Activated gamma-delta T cell (primary cell): ENCODE data around the gene APH1B.
"Not testable (repeated sequence)": the region's sequence is repeated elsewhere in the genome, so short reads cannot be mapped to it uniquely, and the experiment has no call there.

Source experiments
- DNase-seq: peaks from one replicate; lab custom pipeline; 2025; lab: John Stamatoyannopoulos, UW

The APH1B gene

DNA sequence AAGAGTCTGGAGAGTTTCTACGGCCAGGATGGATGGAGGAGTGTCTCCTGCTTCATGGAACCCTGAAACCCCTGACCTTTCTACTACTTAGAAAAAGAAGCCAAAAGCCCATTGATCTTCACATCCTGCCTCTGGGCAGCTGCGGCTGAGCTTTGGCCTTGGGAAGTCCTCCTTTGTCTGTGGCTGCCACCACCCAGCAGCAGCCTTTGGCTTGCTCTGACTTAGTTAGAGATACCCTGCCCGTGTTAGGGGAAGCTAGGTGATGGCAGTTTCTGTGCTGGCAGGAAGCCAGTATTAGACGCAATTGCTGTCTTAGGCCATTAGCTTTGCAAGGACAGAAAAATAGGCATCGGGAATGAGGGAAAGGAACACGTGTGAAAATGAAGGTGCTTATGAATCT is 18.8 kb downstream of the APH1B start:
- DNase-seq: no peak

DNA sequence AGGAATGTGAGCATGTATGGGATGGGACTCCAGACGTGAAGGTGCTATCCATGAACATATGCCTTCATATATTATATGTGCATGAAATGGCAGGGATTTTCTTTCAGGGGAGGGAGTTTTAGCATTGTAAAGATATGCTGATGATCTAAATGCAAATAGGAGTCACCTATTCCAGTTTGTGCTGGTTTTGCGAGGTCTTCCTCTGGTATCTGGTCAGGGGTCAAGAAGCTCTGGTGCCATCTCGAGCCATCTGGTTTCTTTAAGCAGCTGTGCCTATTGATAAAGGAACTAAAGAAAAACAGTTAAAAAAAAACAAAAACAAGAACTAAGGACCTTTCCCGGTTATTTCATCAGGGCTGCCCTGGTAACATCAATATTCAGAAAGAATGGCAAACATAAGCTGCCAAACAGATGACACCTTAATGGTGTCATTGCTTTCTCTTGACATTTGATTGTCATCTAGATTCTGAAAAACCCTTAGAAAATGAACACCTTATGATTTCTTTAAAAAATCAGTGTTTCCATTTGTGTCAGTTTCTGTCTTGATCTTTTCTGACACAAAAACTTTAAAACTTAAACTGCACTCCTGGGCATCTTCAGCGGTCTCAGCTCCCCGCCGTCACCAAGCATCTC is 22.7 kb downstream of the APH1B start:
- DNase-seq: no peak

DNA sequence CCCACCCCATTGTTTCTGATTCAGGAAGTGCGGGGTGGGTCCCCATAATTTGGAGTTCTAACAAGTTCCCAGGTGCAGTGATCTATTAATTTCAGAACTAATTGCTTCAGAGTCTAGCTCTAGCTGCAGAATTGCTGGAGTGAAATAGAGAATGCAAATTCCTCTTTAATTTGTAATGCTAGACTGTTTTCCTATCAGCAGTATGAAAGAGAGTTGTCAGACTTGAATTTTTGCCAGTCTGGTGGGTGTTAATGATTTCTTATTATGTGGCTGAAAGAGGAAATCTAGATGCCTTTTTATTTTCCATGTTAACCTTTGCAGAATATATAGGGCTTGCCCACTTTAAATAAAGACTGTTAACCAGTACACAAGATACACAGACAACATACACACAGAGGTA is 23.7 kb downstream of the APH1B start:
- no peak for DNase-seq

DNA sequence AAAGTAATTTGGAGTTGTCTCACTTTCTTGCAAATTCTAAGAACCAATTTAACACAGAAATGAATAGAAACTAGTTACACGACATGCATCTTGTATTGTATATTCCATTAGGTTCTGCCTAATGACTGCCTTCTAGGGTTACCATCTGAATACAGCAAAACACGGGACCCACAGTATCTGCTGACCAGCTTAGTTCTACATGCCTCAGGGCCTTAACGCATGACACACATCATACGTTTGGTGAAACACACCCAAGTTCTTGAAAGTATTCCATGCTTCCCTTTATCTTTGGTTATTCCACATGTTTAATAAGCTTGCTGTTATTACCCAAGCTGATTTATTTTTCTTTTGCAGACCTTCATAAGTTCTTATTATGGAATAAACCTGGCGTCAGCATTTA is 27.9 kb downstream of the APH1B start:
- DNase-seq: no peak

DNA sequence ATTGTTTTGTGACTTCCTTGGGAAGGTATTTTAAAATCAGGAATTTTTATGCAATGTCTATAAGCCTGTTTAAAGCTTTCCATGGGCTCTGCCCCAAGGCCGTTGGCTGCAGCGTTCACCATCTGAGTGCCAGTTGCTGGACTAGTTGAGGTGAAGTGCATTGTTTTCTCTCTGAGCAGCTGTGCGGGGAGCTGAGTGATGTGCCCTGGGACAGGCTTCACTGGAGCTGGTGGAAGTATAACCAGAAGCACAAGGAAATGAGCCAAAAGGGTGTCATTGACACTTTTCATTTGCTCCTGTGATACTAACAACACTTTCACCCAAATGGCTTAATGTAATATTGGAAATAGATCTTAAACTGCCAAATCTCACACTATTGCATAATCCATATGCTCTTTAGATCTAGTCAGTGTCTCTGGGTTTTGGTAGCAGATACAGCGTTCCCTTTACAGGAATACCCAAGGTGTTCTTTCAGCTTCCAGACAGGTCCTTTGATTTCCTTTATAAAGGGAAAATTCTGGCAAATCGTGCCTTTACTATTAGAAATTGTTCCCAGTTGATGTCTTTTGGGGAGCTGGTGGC is 29.2 kb downstream of the APH1B start:
- no peak for DNase-seq

DNA sequence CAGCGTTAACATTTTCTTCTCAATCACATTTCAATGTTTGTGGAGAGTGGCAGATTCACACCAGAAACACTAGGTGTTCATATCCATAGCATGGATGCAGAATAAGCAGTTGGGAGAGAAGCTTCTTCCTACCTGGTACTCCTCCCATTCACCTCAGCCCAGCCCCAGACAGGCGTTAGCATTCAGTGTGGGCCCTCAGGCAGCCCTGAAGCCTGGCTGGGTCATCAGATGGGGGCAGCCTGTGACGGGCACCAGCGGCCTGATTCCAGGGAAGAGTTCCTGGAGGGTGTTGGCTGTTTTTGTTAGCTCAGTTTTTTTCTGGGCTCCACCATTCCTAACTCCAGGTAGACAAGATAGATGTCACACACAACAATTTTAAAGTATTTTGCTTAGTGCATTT is 31.1 kb downstream of the APH1B start:
- DNase-seq: no peak

DNA sequence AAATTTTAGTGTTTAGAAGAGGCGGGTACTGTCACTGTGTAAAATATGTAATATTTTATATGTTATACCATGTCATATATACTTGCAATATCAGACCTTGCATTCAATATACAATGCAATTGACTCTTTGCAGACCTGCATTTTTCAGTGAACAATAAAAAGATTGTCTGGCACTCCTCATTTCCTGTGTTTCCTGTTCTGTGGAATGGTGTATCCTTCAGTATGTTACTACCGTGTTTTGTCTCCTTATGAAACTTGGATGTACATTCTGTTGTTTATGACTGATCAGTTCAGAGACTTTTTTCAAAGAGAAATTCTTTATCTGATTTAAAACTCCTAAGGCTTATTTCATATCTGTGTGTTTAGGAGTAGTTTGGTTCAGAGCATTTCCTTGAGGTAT is 31.5 kb downstream of the APH1B start:
- no peak for DNase-seq

DNA sequence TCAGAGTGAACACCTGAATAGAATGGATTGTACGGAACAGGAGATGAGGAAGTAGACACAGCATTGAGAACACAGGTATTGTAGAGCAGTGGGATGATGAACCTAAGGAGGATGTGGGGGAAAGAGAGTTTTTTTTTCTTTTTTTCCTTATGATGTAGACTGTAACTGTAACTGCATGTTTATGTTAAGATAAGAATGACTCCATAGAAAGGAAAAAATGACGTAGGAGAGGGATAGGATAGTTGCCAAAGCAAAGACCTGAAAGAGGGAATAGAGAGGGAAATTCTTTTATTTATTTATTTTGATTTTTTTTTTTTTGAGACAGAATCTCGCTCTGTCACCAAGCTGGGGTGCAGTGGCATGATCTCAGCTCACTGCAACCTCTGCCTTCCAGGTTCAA is 33.2 kb downstream of the APH1B start:
- DNase-seq: no peak

DNA sequence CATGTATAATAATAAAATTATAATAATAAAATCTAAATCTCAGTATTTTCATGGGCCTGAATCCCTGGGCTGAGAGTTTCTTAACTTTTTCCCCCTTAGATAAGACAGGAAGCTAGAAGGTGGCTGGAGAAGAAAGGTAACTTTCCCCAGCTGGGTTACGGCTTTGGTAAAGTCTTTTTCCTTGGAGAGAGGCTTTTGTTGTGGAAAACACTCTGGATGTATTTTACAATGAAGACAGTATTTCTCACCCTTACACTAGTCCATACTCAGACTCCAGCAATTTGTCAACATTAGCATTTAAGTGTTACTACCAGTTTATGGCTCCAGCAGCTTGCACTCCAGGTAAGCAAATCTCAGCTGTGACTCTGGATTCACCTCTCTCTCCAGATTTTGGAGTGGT is 34.9 kb downstream of the APH1B start:
- DNase-seq: no peak

DNA sequence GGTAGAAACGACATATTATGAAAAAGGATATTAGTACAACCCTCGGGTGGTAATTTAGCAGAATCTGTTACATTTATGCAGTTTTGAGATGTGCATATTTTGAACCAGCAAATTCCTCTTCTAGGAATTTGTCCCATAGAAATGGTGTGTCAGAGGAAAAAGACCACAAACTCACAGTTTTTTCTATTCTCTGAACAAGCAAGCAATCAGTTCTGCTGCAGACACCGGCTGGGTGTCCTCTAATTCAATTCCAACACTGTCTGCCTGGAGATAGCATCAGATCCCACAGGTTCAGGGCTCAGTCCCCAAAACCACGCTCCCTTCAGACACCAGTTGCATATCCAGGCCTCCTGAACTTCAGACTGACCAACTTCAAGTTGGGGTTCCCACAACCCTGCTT is 36.4 kb downstream of the APH1B start:
- DNase-seq: no peak

DNA sequence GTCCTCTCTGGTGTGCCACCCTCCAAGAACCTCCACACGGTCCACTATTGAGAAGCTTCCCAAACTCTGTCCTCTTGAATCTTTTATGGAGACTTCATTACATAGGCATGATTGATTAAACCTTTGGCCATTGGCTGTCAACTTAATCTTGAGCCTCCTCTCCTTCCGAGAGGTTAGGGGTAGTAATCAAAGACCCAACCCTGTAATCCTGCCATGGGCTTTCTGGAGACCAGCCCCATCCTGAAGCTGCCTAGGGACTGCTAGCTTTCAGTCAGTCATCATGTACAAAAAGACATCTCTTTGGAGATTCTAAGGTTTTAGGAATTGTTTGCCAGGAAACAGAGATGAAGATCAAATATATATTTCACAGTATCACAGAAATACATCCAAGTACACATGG is 37.0 kb downstream of the APH1B start:
- no peak for DNase-seq

DNA sequence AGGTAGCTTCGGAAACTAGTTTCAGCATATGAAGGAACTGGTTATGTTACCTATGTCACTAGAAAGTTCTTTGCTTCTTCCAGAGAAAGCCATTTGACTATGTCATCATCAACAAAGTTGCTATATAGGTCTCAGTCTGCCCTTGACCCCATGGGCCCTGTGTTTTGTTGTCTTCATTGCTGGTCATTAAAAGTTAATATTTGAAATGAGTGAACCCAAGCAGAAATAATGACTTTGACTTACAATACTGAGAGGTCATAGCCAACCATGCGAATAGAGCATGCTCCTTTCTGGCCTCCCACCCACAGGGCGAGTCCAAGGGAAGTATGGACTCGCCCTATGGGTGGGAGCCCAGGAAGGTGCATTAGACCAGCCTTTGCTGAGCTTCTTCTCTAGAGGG is 40.9 kb downstream of the APH1B start:
- DNase-seq: no peak

DNA sequence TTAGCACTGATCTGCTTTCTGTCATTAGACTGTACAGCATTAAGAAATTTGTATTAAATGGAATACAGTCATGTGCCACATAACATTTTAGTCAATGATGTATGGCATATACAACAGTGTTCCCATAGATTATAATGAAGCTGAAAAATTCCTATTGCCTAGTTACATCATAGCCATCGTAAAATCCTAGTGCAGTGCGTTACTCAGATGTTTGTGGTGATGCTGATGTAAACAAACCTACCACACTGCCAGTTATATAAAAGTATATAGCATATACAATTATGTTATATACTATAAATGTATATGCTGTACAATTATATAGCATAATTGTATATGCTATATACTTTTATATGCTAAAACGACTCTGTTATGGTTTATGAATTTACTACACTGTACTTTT is 41.7 kb downstream of the APH1B start:
- no peak for DNase-seq

DNA sequence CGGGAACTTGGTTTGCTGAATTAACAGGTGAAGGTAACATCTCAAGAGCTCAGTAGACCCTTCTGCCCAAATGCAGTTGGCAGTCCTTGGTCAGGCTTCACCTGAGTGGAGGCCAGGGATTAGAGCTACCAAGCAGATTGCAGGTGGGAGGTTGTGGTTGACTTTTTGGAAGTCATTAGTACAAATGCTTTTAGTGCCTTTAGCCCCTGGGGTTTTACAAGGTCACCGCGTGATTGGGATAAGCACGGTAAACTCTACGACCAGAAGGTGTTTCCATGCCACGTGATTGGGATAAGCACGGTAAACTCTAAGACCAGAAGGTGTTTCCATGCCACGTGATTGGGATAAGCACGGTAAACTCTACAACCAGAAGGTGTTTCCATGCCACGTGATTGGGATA is 43.0 kb downstream of the APH1B start:
- DNase-seq: not testable (repeated sequence)

DNA sequence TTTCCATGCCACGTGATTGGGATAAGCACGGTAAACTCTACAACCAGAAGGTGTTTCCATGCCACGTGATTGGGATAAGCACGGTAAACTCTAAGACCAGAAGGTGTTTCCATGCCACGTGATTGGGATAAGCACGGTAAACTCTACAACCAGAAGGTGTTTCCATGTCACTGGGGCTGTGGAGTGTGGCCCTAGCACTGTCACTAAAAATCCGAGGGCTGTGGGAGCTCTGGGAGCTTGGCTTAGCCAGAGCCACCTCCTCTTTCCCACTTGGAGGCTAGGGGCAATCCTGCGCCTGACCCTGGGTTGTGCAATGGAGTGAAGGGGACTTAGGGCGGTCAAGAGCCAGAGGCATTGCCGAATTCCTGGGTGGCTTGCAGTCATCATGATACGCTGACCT is 43.6 kb downstream of the APH1B start:
- DNase-seq: not testable (repeated sequence)

DNA sequence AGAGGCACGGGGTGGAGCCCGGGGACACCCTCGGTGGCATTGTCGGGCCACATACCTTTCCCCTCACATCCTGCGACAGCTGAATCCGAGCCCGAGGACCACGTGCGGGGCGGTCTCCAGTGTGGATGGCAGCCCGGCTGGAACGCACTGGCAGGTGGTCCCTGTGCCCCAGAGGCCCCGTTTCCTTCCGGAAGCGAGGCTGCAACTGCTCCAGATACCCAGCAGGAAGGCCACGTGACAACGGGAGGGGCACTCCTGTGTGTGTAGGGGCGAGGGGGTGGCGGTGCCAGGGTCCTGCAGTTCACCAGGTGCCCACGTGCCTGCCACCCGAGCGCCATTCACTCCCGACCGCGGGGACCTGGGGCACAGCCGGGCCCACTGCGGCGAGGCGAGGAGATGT is 44.1 kb downstream of the APH1B start:
- no peak for DNase-seq

DNA sequence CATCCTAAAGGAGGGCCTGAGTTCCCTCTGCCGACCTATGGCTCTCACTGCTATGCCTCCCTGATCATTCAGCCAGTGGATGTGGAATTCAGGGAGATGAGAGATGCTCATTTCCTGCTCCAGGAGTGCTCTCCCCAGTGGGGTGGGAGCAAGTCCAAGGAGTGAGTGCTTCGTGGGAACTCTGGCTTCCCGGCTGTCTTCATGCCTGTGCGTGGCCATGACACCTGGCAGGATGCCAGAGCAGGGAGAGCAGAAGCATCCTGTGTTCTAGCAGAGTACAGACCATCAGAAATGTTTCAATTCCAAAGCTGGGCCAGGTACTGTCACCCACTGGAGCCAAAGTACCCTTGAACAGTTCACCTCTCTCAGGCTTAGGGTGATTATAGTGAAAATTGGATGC is 45.1 kb downstream of the APH1B start:
- DNase-seq: no peak

DNA sequence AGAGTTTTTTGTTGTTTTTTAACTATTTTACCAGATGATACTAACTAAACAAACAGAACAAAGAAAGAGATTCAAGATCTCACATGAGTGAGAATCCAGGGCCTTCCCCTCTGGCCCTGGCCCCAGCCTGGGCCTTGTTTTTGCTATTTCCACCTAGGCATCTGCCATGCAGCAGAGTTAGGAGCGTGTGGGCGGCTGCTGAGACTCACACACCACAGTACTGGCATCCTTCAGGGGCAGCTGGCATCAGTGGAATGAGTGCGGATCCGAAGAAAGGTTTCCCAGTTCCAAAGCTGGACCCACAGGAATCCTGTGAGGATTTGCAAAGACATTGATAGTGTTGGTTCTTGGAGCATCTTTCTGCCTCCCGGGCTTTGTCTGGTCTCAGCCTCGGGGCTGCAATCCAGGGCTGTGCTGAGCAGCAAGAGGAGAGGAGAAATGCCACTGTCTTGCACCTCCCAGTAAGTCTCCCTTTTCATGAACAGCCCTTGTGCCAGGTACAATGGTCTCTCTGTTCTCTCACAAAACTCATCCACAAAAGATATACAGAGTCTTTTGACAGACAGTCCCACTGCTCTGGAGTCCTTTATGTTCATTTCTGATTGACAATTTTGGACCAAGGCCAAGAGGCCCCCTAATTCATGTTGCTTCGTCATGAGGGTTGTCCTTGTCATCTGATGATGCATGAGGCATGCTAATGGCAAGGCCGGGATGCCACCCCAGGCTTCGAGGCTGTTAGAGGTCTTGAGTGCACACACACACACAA is 46.6 kb downstream of the APH1B start:
- no peak for DNase-seq

DNA sequence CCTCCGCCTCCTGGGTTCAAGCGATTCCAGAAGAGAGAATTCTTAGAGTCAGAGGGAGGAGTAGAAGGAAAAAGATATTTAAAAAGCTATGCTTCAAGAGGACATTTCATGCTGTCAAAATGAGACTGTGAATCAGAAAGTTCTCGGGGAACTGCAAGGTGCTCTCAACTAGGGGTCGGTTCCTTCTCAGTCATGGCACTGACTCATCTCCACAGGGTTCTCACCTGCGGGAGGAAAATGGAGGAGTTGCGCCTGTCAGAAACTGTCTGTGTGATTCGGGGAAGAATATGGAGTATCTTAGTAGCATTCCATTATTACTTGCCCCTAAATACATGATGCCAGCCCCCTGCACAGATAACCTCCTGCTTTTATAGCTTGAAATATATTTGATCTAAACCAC is 47.4 kb downstream of the APH1B start:
- no peak for DNase-seq

DNA sequence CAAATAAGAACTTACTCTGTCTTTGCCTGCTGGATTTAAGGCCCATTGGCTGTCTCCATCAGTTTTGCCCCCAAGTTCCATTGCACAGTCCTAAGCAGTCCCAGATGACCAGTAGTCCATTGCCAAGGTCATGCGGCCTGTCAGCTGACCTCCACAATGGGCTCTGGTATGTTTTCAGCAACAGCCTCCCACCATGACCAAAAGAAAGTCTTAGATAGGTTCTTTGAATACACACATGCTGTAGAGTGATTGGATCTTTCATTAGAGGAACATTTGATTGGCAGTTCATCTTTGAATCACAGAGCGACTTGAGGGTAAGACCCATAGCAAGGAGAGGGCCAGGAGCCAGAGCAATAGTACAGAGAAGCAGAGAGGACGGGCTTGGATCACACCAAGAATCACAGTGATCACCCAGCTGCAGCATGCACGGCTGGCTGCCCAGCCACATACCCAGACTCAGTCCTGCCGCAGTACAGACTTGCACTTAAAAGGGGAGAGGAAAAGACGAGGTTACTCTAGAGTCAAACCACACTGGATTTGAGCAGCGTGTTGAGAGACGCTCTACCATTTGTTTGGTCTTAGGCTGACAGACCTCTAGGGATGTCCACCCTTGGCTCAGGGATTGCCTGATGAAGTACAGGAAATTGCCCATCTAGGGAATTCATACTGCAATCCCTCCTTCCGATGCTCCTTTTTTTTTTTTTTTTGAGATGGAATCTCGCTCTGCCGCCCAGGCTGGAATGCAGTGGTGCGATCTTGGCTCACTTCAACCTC is 50.4 kb downstream of the APH1B start:
- no peak for DNase-seq

DNA sequence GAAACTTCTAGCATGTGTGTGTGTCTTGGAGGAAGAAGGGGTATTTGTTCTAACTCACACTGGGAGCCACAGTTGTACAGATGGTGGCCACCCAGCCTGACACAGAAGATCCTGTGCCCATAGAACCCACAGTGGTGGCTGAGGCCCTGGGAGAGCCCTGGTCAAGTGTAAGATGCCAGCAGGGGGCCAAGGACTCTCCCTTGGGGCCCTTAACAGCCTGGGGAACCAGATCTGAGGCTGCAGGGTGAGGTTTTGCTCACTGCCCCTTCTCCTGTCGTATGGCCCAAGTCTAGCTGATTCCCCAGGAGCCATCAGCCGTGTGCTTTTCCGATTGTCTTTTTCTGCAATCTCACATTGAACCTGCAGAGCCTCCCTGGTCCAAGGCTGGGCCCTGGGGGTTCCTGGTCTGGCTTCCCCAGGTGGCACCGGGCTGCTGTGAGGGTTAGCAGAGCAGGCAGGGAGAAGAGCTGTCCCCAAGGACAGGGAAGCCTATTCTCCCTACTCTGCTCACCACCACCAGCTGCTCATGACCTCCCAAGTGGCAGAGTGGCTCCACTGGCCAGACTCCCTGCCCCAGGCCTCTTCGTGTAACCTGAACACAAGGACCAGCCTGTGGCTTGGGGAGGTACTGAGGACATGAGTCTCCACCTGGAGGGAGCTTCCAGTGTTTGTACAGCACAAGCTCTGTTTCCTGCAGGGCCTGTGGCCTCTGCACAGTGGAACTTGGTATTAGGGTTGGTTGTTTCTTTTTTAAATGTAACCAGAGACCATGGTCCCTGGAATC is 52.4 kb downstream of the APH1B start:
- DNase-seq: no peak

DNA sequence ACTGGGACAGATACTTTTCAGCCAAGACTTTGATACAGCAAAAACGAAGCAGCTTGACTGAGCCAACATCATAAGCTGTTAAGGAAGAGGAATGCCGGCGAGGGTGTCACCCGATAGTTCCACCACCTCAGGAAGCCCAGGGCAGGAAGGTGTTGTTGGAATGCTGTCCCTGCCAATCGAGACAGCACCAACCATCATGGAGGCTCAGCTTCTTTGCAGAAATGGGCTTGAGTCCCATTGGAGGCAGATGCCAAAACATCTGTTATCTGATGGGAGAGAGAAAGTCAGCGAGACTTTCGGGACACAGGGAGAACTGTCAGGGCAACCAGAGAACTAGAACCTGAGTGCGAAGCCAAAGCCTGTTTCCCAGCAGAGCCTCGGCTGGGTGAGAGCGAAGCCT is 53.5 kb downstream of the APH1B start:
- DNase-seq: no peak
